GM20431 (cell line): ENCODE data around the gene LRRC2.
"Not testable (repeated sequence)": the region's sequence is repeated elsewhere in the genome, so short reads cannot be mapped to it uniquely, and the experiment has no call there.

Experiments used
- in situ Hi-C: fragments of 300-500 bp; cut with MseI, MboI; formaldehyde crosslinking; loops from one replicate; pipeline ENCODE4 v1.15.0; 2020; ENCODE audit warnings: low sequenced_read_pairs; ENCODE audit not compliant: unreplicated experiment

The LRRC2 gene

GRCh38 chr3:46503200-46503874, 62.8 kb downstream of the LRRC2 start:
- in situ Hi-C loops, result no loop called here

DNA sequence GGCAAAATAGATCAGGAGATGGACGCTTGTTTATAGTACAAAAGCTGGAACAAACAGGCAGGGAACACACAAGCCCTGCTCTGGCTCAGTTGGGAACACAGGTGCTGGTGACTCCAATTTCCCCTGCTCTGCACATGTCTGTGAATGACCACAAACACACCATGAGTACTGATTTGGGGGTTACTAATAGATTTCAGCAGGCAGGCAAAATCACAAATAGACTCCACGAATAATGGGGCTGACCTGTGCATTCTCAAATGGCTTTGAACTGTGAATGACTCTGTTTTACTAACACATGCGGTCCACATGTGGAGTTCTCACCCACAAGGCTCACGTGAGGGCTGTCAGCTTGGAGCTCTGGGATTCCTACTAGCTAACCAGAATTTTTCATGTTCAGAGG, 64.4 kb downstream of the LRRC2 start:
- in situ Hi-C loops, result no loop called here

DNA sequence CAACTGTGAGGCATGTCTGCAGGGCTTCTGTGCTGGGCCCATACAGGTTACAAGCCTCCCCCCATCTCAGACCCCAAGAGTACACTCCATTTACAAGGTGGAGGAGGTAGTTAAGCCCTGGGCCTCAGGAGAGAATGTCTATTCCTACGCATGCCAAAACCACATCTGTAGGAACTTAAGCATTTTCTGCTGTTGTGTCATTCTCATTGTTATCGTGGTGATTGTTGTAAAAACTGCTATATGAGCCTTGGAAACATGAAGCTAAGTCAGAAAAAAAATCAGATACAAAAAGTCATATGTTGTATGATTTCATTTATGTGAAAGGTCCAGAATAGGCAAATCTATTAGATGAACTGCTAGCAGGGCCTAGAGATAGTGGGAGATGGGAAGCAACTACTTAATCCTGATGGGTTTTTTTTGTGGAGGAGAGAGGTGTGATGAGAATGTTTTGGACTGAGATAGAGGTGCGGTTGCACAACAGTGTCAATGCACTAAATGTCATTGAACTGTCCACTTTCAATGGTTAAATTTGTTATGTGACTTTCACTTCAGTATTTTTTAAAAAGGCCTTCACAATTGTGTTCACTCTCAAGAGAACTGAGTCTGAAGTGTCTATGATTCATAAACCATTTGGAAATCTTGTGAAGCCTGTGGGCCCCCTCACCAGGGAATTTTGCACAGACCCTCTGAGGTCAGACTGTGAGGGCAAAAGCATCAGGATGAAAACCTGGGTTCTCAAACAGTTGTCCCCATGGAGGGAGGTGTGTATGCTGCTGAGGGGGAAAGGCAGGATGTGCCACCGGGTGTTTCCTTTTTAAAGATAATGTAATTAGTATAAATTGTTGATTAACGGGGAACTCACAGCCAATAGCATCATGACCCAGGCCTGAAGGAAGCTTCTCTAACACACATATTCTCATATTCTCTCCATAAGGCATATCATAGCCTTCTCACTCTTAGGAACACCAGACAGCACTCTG, 65.2 kb downstream of the LRRC2 start:
- in situ Hi-C loops, result no loop called here

DNA sequence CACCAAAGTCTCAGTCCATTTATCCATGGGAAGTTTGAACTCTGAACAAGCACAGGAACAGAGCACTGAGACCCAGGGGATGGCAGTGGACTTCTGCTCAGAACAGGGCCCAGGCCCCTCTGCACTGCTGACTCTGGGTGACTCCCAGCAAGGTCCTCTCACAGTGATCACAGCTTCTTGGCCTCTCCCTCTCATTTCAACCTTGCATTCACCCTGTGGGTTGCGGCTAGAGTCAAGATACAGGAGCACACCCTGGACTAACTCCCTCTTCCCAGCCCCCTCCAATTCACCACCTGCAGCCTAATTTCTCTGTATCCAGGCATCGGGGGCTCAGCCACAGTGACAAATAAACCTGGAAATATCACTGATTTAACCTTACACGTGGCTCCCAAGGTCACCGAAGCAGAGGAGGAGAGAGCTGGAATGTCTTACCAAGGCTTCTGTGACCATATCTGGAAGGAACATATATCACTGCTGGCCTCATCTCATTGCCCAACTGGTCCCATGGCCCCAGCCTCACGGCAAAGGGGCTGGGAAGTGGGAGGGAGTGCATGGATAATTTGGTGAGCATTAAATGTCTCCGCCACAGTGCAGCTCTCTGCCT, 67.1 kb downstream of the LRRC2 start:
- in situ Hi-C loops, result no loop called here

DNA sequence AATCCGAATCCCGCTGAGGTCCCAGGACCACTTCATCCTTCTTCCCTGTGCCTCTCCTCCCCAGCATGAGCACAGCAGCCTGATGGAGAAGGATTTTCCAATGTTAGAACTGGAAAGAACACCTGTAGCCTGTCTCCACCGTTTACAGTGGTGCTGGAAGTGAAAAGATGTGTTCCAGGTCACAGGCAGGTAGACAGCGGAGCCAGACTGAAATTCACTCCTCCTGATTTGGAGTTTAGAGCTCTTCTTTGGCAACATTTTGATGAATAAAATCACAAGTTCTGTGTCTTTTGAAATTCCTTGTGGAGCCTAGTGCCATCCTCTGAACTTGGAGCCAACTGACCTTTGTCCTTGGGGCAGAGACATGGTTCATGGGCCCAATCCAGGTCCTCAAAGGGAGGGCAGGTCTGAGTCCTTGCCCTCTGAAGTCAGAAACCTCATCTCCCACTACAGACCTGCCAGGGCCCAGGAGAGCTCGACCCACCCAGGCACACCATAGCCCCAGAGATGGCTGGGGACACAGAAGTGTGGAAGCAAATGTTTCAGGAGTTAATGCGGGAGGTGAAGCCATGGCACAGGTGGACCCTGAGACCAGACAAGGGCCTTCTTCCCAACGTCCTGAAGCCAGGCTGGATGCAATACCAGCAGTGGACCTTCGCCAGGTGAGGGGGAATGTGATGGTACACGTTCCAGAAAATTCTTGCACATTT, 68.4 kb downstream of the LRRC2 start, which contains the start of gene RTP3:
Gene RTP3 (plus strand): TSS at position 421 of the 710 bp plus-strand sequence. CDS start 87 bp downstream, at position 508.
- in situ Hi-C loops, result no loop called here

DNA sequence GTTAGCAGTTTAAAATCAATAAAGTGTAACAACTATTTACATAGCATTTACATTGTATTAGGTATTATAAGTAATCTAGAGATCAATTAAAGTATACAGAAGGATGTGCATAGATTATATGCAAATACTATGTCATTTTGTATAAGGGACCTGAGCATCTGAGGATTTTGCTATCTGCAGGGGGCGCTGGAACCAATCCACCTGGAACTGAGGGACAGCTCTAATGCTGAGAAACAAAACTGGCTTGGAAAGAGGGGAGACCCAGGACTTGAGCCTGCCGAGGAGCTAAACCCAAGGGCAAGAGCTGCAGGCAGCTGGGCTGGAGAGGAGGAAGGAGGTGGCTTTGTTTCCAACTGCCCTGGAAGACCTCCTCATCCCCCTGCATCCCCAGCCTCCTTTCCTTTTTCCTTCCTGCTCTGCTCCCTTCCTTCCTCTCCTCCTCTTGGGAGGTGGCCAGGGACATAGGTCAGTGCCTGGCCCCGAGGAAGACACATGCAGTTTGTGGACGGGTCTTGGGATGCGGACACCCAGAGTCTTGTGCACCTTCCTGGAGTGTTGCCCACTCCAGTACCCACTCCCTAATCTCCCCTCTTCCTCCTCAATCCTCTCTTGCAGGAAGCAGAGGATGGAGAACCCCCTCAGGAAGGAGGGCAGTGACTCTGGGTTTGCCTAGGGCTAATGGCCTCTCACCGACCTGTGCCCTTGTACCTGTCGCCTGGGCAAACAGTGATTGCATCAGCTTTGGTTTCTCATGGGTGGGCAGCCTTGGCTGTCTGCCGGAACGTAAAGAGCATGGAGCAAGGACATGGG, 69.2 kb downstream of the LRRC2 start:
- in situ Hi-C loops, result no loop called here

DNA sequence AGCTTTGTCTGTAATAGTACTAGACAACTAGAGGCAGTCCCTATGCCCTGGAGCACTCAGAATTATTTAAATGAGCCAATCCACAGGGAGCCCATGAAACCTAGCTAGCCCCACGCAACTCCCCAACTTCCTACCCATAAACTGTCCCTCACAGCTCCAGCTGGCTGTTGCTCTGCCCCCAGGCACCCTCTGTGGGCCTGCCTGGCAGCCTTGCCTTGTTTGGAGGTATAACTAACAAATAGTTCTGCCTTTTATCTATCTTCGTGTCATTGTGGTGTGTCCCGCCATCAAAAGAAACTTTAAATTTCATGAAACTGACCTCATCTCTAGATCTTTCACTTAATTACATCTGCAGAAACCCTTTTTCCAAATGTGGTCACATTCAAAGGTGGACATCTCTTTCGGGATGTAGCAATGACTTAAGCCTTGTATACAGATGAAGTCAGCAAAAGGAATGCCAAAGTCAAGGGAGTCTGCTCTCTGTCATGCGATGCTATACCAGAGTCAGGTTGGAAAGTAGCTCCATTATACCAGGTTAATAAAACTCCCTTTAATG, 70.1 kb downstream of the LRRC2 start:
- in situ Hi-C loops, result no loop called here

- in situ Hi-C loops, result not testable (repeated sequence)
Measured at GRCh38 chr3:46494491-46494890, 71.6 kb downstream of the LRRC2 start.

DNA sequence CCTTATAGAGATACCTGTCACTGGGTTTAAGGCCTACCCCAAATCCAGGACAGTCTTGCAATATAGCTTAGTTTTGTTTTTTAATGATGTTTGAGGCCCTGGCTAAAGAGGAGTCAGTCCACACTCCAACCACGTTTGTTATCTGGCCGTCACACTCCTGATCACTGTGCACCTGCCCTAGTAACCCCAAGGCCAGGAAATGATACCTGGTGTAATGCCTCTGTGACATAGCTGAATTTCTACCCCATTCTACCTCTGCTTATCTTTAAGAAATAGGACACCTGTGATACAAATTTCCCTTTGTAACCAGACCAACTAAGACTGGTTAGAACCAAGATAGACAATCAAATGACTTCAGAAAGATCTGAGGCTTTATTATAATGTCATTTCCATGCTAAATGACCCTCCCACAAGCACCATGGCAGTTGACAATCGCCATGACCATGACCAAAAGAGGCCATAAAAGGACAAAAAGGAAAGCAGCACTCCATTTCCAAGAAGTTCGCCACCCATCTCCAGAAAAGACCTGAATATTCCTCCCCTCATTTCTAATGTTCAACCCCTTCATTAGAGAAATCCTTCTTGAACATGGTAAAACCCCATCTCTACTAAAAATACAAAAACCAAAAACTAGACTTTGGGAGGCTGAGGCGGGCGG, 73.1 kb downstream of the LRRC2 start:
- in situ Hi-C loops, result no loop called here

DNA sequence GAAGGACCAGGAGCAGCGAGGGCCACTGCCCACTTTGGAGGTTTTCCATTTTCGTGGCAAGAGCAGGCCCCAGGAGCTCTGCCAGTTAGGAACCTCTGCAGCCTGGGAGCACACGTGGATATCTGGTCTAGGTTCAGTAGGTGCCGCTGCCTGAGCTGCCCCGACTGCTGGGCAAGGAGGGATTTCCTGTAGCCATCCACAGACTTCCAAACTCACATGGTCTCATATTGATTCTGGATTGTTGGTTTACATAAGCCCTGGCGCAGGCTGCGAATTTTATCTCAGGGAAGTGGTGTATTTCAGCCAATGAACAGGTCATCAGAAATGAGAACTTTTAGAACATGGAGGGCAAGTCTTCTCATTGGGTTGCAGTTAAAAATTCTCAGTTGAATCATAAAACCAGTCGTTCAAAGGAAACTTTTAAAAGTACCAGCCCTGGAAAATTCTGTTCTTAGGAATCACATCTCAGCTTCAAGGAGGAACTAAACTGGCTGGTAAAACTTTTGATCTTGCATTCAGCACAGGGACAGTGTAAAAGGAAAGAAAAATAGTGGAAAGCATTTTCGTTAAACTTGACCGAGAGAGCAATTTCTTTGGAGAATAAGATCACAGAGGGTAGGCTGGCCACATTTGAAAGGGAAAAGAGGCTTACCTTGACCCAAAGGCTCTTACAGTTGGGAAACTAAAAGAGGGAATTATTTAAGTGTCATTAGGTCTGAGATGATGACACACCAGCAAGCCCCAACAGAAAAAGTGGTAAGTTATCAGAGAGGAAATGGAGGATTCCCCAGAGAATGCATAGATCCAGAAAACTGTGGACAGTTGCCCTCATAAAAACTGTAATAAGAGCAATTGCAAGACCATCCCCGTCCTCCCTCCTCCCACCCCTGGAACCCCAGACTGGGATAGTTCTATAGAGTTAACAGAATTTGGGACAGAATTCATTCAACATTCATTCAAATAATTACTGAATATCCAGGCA, 74.7 kb downstream of the LRRC2 start:
- in situ Hi-C loops, result no loop called here

- in situ Hi-C loops, result no loop called here
Measured at GRCh38 chr3:46490338-46491084, 75.6 kb downstream of the LRRC2 start.

DNA sequence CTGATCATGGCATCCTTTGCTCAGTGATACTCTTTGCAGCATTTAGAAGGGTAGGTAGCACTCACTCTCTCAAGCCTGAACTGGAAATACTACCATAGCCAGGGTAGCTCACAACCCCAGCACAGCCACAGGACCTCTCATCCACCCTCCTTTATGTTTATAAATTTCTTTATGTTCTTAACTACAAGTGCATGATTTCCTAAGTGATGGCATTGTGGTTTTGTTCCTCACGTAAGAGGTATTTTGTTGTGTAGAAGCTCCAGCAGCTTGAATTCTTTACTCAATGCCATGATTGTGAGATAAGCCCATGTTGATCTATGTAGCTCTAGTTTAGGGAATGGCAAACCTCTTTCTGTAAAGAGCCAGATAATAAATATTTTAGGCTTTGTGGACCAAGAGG, 76.2 kb downstream of the LRRC2 start:
- in situ Hi-C loops, result loop anchor here (10.0 kb wide), 1 partner anchor 135 kb away; no protein-coding TSS in a partner anchor

GRCh38 chr3:46489381-46489780, 76.7 kb downstream of the LRRC2 start:
- in situ Hi-C loops, result loop anchor here (10.0 kb wide), 1 partner anchor 135 kb away; no protein-coding TSS in a partner anchor

DNA sequence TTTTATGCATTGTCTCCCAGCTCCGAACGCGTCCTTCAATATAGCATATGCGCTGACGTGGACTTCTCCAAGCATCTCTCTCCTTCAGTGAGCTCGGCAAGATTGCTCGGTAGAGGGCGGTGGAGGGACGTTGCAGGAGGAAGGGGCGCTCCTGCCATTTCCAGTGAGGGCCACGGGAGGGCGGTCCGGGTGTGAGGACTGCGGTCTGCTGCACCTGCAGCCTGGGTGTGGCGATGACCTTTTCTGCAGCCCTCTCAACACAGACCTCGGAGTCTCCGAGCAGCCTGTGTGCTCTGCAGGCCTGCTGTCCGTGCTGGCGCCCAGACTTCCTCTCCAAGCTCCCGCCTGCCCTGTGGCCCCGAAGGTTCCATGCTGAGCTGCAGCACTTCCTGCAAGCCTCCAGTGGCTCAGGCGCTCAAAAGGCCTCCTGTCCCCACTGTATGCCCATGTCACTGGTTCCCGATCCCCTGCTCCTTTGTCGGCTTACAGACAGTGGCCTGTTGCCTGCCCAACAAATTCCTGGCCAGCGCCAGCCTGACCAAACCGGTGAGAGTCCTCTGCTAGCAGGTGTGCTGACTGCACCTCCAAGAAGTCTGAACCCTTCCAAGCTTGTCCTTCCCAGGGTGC, 77.3 kb downstream of the LRRC2 start:
- in situ Hi-C loops, result loop anchor here (10.0 kb wide), 1 partner anchor 136 kb away; no protein-coding TSS in a partner anchor

DNA sequence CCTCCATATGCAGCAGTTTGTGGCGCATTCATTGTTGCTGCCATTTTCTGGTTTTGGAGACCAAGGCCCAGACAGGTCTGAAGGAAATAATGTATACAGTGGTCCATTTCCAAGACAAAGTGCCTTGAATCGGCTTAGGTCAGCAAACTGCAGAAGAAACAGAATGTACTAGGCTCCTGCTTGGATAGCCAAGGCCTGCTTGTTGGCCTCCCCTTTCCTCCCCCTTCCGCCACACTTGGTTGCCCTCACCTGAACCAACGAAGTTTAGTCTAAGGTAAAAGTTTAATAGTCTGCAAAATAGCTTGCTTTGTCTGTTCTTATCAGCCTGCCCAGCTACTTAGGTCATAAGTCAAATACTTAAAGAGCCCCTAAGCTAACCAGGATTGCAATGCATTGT, 80.3 kb downstream of the LRRC2 start:
- in situ Hi-C loops, result loop anchor here (10.0 kb wide), 1 partner anchor 139 kb away; no protein-coding TSS in a partner anchor
